SK-N-MC (cell line): ENCODE results near the gene DNAJA1.
"Not testable (repeated sequence)": the region's sequence is repeated elsewhere in the genome, so short reads cannot be mapped to it uniquely, and the experiment has no call there.

ENCODE experiments used
- EZH2 ChIP-seq: fragments of 200-600 bp; sonication (generic); IDR thresholded peaks from one replicate; pipeline ENCODE4 v1.6.1; 2017; ENCODE audit warnings: antibody characterized with exemption
- POLR2AphosphoS5 ChIP-seq: IDR thresholded peaks from 2 replicates; pipeline ENCODE4 v1.6.1; 2012; ENCODE audit warnings: mild to moderate bottlenecking, low read depth, low read length, borderline replicate concordance

DNA sequence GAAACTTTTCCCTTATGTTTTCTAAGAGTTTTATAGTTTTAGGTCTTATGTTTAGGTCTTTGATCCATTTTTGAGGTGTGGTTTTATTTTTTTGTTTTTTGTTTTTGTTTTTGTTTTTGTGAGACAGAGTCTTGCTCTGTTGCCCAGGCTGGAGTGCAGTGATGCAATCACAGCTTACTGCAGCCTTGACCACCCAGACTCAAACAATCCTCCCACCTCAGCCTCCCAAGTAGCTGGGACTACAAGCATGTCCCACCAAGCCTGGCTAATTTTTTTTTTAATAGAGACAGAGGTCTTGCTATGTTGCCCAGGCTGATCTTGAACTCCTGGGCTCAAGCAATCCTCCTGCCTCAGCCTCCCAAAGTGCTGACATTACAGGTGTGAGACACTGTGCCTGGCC lies 19.7 kb upstream of the DNAJA1 start:
- TF ChIP-seq POLR2AphosphoS5, EZH2: not testable (repeated sequence)
